Spleen (tissue), 7 donors: Measurements from ENCODE around the gene SORCS2.

ENCODE experiments used
- CTCF ChIP-seq, 11 experiments: fragments of 200-600 bp in 7 of 11; fragments of 450-650 bp in 4 of 11; sonication (generic) in 4 of 11; IDR thresholded peaks in 8 of 11; conservative IDR thresholded peaks in 3 of 11; 1 replicate in 7 of 11; 2 replicates in 4 of 11; pipeline versions ENCODE4 v1.4.0 to v1.8.0; 2016 to 2021; ENCODE audit warnings: antibody characterized with exemption in 11 of 11, inconsistent platforms in 4 of 11, mild to moderate bottlenecking in 1 of 11
- POLR2AphosphoS5 ChIP-seq, 3 donors: sonication (generic); formaldehyde crosslinking; IDR thresholded peaks; one replicate each; pipeline ENCODE4 v1.5.1; 2017; ENCODE audit warnings: antibody characterized with exemption in 3 of 3
- donor health status: DM: no; HTN: no; CAD: no; lungs with moderate emphysema.
- donor health status: DM: no; HTN: no; CAD: no.
- donor health status: DM: no; HTN: no; CAD: no.

- no peak for TF ChIP-seq POLR2AphosphoS5 (IDR thresholded peaks at IDR 0.05)
- no peak for TF ChIP-seq CTCF (IDR thresholded peaks at IDR 0.05 in 8 of 11, conservative IDR thresholded peaks at IDR 0.05 in 3 of 11)
Measured at GRCh38 chr4:7773401-7774180, 581.3 kb downstream of the SORCS2 start.
